ENCODE measurements around the gene HSDL2.

HSDL2 gene

DNA sequence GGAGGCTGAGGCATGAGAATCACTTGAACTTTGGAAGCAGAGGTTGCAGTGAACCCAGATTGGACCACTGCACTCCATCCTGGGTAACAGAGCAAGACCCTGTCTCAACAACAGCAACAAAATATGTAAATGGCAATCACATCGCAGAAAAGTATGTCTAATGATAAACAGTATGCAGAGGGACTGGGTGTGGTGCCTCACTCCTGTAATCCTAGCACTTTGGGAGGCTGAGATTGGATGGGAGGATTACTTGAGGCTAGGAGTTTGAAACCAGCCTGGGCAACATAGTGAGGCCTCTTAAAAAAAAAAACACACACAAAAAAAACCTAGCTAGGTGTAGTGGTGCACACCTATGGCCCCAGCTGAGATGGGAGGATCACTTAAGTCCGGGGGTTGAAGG lies 40.3 kb downstream of the HSDL2 start:
- Histone ChIP-seq H2AFZ (ENCODE audit: low read length) (no peak overlapping the region), H3F3A (ENCODE audit: low read depth) (no peaks in the 10 kb centered on the region), H4K20me1 (ENCODE audit: insufficient read depth, low read length, poor library complexity, severe bottlenecking) (no peaks in the 10 kb centered on the region), H3K9me3 (ENCODE audit: insufficient read depth, low read depth, low read length) (no peaks in the 10 kb centered on the region), H3K9ac (ENCODE audit: low read depth, low read length, poor library complexity, severe bottlenecking) (no peak overlapping the region), H3K27me3 (ENCODE audit: insufficient read depth, low read length, poor library complexity, severe bottlenecking) (no peaks in the 10 kb centered on the region), H3K4me2 (ENCODE audit: low read depth, low read length, poor library complexity, severe bottlenecking) (no peak overlapping the region), H3K4me1 (ENCODE audit: insufficient read depth, low read length, poor library complexity, severe bottlenecking) (no peaks in the 10 kb centered on the region), H3K4me3 (ENCODE audit: low read length, poor library complexity, severe bottlenecking) (no peak overlapping the region), H3K9me2 (replicated peaks; ENCODE audit: low read depth, low read length) (no peaks in the 10 kb centered on the region), H3K36me3 (ENCODE audit: insufficient read depth, low read length) (no peaks in the 10 kb centered on the region), H3K79me2 (ENCODE audit: insufficient read depth, low read length) (no peaks in the 10 kb centered on the region)
- TF ChIP-seq, protein P1, sequence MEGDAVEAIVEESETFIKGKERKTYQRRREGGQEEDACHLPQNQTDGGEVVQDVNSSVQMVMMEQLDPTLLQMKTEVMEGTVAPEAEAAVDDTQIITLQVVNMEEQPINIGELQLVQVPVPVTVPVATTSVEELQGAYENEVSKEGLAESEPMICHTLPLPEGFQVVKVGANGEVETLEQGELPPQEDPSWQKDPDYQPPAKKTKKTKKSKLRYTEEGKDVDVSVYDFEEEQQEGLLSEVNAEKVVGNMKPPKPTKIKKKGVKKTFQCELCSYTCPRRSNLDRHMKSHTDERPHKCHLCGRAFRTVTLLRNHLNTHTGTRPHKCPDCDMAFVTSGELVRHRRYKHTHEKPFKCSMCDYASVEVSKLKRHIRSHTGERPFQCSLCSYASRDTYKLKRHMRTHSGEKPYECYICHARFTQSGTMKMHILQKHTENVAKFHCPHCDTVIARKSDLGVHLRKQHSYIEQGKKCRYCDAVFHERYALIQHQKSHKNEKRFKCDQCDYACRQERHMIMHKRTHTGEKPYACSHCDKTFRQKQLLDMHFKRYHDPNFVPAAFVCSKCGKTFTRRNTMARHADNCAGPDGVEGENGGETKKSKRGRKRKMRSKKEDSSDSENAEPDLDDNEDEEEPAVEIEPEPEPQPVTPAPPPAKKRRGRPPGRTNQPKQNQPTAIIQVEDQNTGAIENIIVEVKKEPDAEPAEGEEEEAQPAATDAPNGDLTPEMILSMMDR (conservative IDR thresholded peaks at IDR 0.05; ENCODE audit: low read length), result no peak
- TF ChIP-seq EZH2phosphoT487 (IDR thresholded peaks at IDR 0.05; ENCODE audit: borderline replicate concordance), result no peak

DNA sequence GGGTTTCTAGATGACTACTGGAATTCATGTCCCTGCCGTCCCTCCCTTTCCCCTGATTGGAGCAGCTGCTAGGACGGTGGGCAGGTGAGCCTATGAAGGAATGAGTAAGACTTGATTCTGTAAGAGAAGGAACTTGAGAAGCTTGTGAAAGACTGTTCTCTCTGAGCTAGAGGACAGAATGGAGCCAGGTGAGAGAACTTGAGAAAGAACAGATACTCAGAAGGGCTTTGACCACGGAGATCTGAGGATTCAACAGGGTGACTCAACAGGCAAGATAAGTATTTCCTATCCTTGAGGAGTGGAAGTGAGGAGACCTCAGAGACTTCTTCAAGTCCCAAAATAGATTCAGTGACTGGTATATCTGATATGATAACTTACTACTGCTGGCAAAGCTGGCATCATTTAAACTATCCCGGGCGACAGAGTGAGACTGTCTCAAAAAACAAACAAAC lies 41.9 kb downstream of the HSDL2 start:
- no peaks in the 10 kb centered on the region for H3K79me2 ChIP-seq (ENCODE audit: insufficient read depth, low read length)
- no peaks in the 10 kb centered on the region for H4K20me1 ChIP-seq (ENCODE audit: insufficient read depth, low read length, poor library complexity, severe bottlenecking)
- no peaks in the 10 kb centered on the region for H3K36me3 ChIP-seq (ENCODE audit: insufficient read depth, low read length)
- no peaks in the 10 kb centered on the region for H3F3A ChIP-seq (ENCODE audit: low read depth)
- no peak for TF ChIP-seq EZH2phosphoT487 (IDR thresholded peaks at IDR 0.05; ENCODE audit: borderline replicate concordance)
- TF ChIP-seq, protein P1 (conservative IDR thresholded peaks at IDR 0.05; ENCODE audit: low read length), result no peak
- H3K9me3 ChIP-seq (ENCODE audit: insufficient read depth, low read depth, low read length), result no peaks in the 10 kb centered on the region
- H3K4me3 ChIP-seq (ENCODE audit: low read length, poor library complexity, severe bottlenecking), result no peak overlapping the region
- H3K4me2 ChIP-seq (ENCODE audit: low read depth, low read length, poor library complexity, severe bottlenecking), result no peak overlapping the region
- no peaks in the 10 kb centered on the region for H3K9me2 ChIP-seq (replicated peaks; ENCODE audit: low read depth, low read length)
- H2AFZ ChIP-seq (ENCODE audit: low read length), result no peak overlapping the region
- no peak overlapping the region for H3K9ac ChIP-seq (ENCODE audit: low read depth, low read length, poor library complexity, severe bottlenecking)
- H3K4me1 ChIP-seq (ENCODE audit: insufficient read depth, low read length, poor library complexity, severe bottlenecking), result no peaks in the 10 kb centered on the region
- no peaks in the 10 kb centered on the region for H3K27me3 ChIP-seq (ENCODE audit: insufficient read depth, low read length, poor library complexity, severe bottlenecking)

DNA sequence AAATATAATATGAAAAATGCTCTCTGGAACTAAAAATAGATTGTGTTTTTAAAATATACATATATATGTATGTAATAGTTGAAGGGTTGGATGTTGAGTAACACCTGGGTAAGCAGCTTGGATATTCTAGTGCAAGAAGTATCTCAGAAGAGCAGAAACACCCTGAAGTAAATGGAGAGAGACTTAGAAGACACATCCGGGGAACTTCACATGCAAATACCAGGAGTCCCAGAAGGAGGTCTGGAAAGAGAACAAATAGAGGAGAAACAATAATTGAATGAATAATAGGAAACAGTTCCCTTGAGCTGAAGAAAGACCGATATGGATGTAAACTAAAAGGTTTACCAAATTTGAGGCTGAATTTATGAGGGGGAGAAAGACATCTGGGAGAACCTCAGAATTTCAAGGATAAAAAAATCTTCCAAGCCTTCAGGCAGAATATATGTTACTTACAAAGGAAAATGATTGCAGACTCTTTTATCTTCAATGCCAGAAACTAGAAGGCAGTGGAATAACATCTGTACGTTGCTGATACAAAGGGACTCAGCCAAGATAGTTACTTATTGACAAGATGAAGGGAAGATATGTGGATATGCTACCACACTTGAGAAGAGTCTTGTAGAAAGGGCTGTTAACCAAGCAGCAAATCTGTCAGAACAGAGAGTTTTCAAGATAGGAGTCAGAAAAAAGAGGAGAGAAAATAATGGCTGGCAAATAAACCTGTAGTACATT lies 42.7 kb downstream of the HSDL2 start:
- Histone ChIP-seq H3K9ac (ENCODE audit: low read depth, low read length, poor library complexity, severe bottlenecking) (no peak overlapping the region), H3K79me2 (ENCODE audit: insufficient read depth, low read length) (no peaks in the 10 kb centered on the region), H3K4me1 (ENCODE audit: insufficient read depth, low read length, poor library complexity, severe bottlenecking) (no peaks in the 10 kb centered on the region), H3F3A (ENCODE audit: low read depth) (no peaks in the 10 kb centered on the region), H3K4me2 (ENCODE audit: low read depth, low read length, poor library complexity, severe bottlenecking) (no peak overlapping the region), H3K9me3 (ENCODE audit: insufficient read depth, low read depth, low read length) (no peaks in the 10 kb centered on the region), H3K36me3 (ENCODE audit: insufficient read depth, low read length) (no peaks in the 10 kb centered on the region), H3K9me2 (replicated peaks; ENCODE audit: low read depth, low read length) (no peaks in the 10 kb centered on the region), H2AFZ (ENCODE audit: low read length) (no peak overlapping the region), H3K4me3 (ENCODE audit: low read length, poor library complexity, severe bottlenecking) (no peak overlapping the region), H4K20me1 (ENCODE audit: insufficient read depth, low read length, poor library complexity, severe bottlenecking) (no peaks in the 10 kb centered on the region), H3K27me3 (ENCODE audit: insufficient read depth, low read length, poor library complexity, severe bottlenecking) (no peaks in the 10 kb centered on the region)
- TF ChIP-seq, protein P1 (conservative IDR thresholded peaks at IDR 0.05; ENCODE audit: low read length), result no peak
- TF ChIP-seq EZH2phosphoT487 (IDR thresholded peaks at IDR 0.05; ENCODE audit: borderline replicate concordance), result no peak

All from Loucy (cell line).